ENCODE measurements around the gene B4GALT5.
A peak's percentile ranks its signal among the peaks of the same experiment; 100 is the strongest.

The B4GALT5 gene

DNA sequence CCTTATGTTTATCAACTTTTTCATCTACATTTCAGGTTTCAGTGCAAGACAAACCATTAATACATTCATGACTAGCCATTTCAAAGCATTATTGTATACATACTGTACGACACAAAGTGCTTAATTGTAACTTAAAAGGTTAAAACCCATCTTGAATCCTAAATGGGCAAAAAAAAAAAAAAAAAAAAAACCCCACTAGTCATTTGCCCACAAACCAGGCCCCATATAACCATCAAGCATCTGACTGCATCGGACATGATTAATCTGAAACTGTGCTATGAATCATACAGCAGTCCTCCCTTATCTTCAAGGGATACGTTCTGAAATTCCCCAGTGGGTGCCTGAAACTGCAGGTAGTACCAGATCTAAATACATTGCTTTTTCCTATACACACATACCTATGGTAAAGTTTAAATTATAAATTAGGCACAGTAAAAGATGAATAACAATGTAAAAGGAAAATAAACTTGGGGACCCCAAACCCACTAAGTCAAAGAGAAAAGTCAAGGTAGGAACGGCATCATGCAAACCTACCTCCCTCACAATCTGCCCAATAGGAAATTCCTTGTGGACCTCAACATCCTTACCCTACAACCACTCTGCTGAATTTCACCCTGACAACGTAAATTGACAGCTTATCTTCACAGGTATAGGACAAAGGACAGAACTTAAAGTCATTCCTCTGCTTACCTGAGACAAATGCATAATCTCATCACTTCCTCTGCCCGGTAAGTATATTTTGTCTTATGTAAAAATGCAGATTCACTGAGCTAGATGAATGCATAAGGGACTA is 14.3 kb downstream of the B4GALT5 start:
- DNase-seq = no peak

GRCh38 chr20:49698477-49698876 is 15.2 kb downstream of the B4GALT5 start:
- no peak for DNase-seq

GRCh38 chr20:49697071-49697470 is 16.6 kb downstream of the B4GALT5 start:
- DNase-seq = peak; percentile 85

GRCh38 chr20:49696594-49696993 is 17.1 kb downstream of the B4GALT5 start:
- DNase-seq = no peak

- DNase-seq = no peak
Observed at GRCh38 chr20:49695830-49696229, 17.8 kb downstream of the B4GALT5 start.

GRCh38 chr20:49694450-49695071 is 19.1 kb downstream of the B4GALT5 start:
- DNase-seq = no peak

DNA sequence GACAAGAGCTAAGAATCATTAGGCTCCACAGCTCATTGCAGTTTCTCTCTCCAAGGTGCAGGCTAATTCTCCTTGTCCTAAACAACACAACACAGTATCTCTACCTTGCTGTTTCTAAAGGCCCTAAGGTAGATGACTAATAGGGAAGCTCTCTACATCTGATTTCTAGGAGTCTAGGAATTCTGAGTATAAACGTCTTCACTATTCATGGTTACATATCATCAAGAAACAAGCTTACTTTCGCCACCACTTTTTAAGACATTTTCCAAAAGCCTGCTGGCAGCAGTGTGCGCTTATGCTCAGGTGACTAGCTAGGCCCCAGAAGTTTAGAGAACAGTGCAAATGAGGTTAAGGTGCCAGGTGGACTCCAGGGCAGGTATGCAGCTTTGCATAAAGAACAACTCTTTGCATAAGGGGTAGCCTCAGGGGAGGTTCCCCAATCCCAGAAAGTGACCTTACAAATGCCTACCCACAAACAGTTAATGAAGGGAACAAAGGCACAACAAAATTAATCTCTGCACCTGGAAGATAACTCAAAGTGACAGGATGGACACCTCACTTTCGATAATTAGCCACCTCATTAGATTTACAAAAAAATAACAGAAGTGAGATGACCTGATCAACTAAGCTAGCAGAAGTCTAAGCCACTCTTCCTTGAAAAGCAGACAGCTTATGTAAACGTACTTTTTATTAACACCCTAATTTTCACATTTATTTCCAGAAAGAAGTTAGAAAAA is 20.1 kb downstream of the B4GALT5 start:
- no peak for DNase-seq

GRCh38 chr20:49692941-49693340 is 20.7 kb downstream of the B4GALT5 start:
- DNase-seq = no peak

DNA sequence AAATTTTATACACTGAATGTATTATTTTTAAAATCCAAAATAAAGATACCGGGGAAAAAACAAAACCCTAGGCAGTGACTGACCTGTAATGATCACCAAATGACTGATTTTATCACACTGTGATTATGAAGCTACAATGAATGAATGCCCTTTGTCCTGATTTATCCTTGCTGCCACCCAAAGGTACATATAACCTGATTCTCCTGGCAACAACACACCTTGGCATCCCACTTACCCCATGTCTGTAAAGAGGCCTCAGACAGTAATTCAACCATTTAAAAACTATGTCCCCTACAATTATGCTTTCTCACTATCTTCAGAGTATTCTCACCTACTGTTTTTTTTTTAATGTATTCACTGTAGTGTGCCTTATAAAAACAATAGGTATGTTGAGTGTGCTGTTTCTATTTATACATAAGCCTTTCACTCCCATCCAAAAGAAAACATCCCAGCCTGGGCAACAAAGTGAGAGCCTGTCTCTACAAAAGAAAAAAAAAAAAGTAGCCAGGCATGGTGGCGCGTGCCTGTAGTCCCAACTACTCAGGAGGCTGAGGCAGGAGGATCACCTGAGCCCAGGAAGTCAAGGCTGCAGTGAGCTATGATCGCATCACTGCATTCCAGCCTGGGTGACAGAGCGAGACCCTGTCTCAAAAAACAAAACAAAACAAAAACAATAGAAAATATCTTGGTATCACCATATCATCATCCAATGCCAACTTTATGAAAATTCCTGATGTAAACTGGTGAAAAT is 21.7 kb downstream of the B4GALT5 start:
- no peak for DNase-seq

GRCh38 chr20:49690899-49691620 is 22.6 kb downstream of the B4GALT5 start:
- DNase-seq = no peak

DNA sequence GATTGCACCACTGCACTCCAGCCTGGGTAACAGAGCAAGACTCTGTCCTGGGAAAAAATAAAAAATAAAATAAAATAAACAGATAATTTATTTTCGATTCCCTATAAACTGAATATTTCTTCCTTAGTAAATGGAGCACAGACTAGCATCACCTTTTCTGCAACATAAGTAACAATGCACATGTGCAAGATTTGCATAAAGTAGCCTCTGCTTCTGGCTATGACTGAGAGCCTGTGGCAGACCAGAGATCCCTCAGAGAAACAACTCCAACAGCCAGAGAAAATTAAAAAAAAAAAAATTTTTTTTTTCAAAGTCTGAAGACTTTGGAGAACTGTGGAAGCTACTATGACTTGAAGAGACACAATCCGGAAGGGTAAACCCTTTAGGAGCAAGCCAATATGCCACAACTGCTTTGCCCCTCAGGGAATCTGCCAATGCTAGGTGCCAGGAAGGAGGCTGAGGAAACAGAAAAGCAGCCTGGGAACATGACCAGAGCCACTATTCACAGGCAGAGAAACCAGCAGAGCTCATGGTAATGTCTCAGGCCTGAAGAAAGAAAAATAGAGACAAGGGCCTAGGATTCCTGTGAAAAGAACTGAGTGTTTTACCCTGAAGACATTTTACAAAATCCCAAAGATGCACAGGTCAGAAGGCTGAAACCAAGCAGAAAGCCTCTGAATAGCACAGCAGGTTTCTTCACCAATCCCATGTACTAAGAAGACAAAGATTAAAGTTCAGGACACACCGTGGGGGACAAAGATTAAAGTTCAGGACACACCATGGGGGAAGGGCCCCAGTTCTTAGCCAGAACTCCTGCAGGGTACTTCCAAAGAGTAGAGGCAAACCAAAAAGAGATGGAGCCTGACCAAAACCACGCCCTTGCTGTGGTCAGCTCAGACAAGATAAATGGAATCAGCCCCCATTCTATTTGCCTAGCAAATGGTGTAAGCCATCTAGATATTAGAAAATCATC is 25.8 kb downstream of the B4GALT5 start:
- DNase-seq = no peak

DNA sequence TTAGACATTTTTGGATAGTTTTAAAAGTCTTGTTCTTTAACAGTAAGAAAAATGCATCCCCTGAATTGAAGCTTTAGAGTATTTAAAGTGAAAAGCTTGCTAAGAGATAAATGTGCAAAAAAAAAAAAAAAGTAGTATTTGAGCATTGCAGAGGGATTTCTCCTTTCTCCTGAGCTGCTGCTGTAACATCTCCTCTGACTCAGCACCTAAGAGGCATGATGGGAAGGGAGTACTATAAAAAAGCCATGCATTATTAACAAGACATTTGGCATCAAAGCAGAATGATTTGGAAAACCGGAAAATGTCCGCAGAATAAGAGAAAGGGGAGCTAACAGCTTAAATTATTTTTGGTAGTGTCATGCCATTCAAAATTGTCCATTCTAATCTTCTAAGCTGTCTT is 27.9 kb downstream of the B4GALT5 start:
- no peak for DNase-seq

GRCh38 chr20:49685161-49685601 is 28.5 kb downstream of the B4GALT5 start:
- no peak for DNase-seq

DNA sequence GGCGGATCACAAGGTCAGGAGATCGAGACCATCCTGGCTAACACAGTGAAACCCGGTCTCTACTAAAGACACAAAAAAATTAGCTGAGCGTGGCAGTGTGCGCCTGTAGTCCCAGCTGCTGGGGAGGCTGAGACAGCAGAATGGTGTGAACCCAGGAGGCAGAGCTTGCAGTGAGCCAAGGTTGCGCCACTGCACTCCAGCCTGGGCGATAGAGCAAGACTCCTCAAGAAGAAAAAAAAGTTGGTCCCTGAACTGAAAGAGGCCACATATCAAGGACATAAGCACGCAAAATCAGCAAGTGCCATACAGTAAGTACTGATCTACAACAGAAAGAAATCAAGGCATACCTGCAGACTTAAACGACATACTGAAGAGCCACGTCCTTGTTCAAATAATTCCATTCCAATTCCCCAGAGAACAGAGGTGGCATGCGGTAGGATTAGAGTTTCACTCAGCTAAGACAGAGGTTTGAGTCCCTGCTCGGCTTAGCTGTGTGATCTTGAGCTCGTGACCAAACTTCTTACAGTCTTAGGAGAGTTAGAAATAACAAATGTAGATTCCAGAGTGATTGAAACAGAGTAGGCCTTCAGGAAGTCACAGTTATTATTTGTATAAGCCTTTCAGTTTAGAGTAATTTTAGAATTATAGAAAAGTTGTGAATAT is 29.2 kb downstream of the B4GALT5 start:
- no peak for DNase-seq

GRCh38 chr20:49682798-49683197 is 30.9 kb downstream of the B4GALT5 start:
- DNase-seq = no peak

GRCh38 chr20:49682278-49682677 is 31.4 kb downstream of the B4GALT5 start:
- DNase-seq = no peak

GRCh38 chr20:49681850-49682216 is 31.8 kb downstream of the B4GALT5 start:
- DNase-seq = no peak

- DNase-seq = no peak
Observed at GRCh38 chr20:49680484-49680883, 33.2 kb downstream of the B4GALT5 start.

DNA sequence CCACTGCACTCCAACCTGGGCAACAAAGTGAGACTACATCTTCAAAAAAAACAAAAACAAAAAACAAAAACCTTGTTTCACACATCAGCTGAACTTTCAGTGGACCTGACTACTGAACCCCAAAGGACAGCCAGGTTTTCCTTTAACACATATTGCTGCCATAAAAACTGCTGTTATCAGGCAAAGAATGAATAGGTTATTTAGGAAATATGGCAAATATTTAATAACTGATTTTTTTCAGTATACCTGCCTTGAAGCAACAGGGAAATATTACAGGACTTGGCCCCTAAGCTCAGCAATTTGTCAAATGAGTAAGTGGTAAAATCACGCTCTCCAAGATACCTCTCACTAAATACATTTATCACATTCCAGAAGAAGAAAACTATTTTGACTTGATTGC is 34.0 kb downstream of the B4GALT5 start:
- DNase-seq = no peak

Data from NCI-H1105 (cell line).